HG02588 (cell line): ENCODE data around the gene DDX17.

Experiments
- ATAC-seq: cut with Tn5 transposase; IDR thresholded peaks from one replicate; pipeline ENCODE4 v1.9.1; 2021; ENCODE audit warnings: mild to moderate bottlenecking, moderate library complexity; ENCODE audit not compliant: unreplicated experiment

DDX17 gene

DNA sequence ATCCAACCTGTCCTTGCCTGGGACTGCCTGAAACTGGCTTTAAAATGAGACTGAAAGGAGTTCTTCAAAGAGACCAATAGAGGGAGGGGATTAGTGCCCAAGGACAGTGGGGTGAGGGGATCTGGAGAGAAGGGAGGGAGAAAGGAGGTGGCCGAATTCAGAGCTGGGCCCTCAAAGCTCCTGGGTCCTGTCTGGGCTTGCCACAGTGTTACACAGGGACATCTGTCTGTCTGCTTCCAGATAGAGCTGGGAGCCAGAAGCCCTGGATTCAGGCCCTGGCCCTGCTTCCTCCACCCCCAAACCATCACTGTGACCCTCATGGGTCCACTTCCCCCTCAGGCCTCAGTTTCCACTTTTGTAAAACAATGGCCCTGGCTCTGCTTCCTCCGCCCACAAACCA lies 54.7 kb downstream of the DDX17 start:
- ATAC-seq: no peak

DNA sequence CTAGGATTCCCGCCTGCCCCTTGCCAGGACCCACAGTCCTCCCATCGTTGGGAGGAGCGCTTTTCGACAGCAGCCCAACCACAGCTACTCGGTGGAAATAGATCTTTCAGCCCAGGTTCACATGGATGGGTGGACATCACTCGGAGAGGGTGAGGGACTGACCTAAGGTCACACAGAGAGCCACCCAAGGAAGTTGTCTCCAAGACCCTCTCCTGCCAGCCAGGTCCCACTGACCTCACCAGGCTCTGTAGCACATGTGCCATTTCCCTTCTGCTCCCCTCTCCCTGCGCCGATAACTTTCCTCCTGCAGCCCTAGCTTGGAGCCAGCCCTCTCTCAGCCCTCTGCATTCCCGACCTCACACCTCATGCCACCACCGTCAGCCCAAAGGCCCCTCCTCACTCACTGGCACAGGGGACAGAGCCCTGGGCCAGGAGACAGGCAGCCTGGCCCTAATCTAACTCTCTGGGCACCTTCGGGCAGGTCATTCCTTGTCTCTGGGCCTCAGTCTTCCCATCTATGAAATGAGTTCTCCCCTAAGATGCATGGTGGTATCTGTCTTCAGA lies 55.8 kb downstream of the DDX17 start:
- no peak for ATAC-seq

DNA sequence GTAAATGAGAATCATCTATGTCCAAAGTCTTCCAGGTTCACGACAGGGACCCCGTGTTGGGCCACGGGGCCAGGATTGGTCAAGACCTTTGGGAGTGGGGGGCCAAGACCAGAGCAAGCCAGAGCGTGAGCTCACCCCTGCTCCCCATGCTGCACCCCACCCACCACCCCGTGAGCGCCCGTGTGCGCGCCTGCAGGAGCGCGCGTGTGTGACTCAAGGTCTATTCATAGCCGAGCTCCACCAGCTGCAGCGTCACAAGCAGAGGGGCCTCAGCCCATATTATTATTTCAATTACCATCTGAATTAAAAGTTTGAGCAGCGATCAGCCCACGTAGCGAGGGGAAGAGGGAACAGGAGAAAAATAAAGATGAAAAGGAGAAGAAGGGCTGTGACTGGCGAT lies 56.3 kb downstream of the DDX17 start:
- no peak for ATAC-seq

DNA sequence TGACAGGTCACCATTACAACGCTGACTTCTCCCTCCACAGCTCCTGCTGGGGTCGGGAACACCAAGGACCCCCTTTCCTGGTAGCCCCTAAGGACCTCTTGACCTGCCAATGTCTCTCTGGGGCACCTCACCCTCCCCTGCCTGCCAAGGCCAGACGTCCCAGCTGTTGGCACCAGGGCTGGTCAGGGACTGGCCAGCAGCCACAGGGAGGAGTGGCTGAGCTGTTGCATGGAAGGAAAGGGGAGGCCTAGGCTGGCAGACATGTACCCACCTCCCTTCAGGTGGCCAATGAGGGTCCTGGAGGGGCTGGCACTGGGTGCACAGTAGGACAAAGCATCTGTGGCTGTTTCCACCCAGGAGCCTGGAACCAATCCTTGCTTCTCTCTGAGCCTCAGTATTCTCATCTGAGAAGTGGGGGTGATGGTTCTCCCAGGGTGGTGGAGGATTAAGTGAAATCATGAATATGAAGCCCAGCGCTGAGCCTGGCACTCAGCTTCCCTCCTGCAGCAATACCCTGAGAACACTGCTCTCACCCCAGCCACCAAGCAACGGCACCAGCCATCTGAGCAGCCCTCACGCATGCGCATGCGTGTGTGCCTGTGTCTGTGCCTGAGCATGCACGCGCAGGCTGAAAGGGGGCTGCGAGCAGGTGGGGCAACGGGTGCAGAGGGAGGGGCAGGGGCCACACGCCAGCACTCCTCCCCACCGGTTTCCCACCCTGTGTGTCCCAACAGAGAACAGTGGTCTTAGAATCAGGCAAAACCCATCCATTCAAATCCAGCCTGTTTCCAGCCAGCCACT lies 57.0 kb downstream of the DDX17 start:
- no peak for ATAC-seq

DNA sequence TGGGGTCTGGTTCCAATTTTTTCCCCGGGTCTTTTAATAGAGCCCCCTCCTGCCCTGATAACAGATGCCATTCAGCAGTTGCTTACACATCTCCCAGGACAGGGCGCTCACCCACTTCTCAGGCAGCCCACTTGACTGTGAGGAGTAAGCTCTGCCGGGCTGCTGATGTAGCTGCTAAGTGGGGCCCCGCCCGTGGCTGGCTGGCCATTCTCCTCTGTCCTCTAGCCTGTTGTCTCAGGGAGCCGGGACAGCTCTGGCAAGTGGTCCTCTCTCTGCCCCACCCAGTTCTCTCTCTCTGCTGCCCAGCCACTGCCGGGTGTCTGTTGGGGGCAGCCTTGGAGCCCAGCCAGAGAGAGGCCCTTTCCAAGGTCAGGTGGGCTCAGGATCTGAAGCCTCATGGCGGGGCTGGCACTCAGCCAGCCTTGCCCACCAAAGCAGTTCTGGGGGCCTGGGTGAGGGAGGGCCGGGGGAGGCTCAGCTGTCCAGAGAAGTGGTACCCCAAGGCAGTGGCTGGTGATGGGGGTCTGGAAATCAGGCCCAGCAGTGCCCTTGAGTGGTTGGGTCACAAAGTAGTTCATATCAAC lies 60.0 kb downstream of the DDX17 start:
- no peak for ATAC-seq

DNA sequence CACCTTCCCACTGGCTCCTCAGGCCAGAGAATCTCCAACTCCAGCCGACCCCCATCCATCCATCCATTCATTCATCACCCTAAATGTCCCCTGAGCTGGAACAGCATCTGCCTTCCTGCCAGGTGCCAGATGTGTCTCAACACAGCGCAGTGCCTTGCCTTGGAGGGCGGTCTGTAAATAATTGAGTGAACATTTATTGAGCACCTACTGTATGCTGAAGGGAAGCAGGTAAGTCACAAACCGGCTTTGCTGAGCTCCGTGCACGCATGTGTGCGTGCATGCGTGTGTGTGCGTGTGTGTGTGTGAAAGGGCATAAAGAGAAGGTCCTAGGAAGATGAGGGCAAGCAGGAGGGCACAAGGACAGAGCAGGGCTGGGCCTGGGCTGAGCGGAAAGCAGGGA lies 61.3 kb downstream of the DDX17 start:
- ATAC-seq: no peak

DNA sequence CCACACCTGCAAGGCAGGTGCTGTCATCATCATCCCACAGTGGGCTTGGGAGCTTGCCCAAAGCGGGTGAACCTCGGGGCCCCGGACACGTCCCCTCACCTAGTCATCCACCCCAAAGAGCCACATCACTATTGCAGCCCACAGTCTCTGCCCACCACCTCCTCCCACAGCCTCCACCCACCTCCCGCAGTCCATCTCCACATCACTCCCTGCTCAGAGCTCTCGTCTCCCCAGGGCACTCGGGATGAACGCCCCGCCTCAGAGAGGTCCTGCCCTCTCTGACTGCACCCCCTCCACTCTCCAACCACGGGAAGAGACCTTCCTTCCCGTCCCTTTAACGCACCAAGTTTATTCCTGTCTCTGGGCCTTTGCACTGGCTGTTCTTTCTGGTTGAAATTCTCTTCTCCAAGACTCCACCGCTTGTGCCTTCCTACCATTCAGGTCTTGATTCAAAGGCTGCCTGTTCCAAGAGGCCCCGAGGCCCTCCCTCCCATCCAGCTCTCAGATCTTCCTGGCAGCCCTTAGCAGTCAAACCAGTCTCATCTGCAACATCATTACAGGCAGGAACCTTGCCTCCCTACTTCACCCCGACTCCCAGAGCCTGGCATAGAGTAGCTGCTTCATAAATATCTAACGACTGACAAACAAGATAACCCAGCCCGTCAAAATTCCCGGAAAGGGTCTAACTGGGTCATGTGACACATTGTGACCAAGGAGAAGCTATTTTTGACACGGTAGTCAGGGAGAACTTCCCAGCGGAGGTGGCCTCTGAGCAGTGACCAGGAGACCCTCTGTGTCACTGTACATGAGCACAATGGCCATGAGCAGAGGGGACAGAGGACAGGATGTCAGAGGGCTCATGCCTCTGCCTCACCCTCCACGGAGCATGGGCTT lies 62.2 kb downstream of the DDX17 start:
- ATAC-seq: no peak

DNA sequence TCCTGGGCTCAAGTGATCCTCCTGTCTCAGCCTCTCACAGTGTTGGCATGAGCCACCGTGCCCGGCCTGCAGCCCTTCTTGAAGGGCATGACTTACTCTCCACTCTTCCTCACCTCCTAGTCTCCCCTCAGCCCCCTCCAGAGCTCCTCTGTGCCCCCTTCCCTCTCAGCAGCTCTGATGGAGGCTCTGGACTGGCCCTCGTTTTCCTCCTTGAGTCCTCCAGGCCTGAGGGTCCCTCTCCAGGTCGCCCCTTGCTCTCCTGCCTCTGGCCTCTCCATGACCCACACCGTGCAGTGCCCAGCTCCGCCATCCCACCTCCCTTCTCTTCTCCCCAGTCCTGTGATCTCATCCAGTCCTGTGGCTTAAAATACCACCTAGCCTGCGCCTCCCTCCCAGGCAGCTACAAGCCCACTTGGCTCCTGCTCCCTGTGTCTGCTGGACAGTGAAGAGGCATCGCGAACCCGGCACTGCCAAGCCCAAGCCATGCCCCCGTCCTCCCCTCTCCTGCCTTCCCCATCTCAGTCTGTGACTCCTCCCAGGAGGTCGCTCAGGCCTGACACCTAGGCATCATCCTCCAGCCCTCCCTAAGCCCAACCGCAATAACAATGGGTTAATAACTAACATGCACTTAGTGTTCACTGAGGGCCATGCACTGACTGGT lies 63.0 kb downstream of the DDX17 start:
- no peak for ATAC-seq

DNA sequence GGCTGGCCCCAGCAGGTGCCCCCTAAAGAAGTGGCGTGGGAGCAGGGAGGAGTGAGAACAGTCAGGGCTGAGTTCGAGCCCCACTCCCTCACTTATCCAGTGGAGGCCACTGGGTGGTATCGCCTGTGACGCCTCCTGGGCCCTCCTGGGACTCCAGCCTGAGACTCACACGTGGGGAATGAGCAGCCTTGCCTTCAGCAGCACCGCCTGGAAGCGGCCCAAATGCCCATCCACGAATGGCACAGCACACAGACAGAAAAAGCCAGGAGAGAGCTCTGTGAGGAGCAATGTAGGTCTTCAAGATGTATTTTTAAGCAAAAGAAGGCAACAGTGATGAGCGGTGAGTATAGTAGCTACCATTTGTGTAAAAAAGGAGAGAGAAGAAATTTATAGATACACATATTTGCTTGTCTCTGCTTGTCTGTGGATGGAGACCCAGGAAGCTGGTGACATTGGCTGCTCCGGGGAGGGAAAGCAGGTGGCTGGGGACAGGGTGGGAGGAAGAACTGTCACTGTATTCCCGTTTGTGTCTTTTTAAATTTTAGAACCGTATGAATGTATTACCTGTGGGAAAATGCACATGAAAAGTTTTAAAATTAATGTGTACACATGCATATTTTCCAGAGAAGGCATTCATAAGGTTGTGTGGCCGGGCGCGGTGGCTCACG lies 64.4 kb downstream of the DDX17 start:
- no peak for ATAC-seq

DNA sequence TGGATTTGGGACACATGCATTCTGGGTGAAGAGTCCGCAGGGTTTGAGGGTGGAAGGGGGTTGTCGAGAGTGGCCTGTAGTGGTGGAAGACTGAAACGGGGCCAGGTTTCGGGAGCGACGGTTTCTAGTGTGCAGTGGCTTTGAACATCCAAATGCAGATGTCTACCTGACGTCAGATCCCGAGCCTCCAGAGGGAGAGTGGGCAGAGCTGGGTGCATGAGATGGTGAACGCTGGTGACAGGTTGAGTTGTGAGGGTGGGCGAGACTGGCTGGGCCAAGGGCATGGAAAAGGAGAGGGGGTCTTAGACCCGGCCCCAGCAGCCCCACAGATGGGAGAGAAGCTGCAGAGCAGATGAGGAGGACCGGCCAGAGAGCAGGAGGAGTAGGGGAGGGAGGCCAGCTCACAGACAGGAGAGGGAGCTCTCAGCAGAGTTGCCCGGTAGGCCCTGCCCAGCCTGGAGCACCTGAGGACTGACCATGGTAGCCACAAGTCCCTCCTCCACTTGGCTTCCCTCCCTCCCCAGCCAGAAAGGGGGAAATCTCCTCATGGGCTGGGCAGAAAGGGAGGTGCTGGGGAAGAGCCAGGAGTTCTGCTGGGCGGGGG lies 65.3 kb downstream of the DDX17 start:
- no peak for ATAC-seq

DNA sequence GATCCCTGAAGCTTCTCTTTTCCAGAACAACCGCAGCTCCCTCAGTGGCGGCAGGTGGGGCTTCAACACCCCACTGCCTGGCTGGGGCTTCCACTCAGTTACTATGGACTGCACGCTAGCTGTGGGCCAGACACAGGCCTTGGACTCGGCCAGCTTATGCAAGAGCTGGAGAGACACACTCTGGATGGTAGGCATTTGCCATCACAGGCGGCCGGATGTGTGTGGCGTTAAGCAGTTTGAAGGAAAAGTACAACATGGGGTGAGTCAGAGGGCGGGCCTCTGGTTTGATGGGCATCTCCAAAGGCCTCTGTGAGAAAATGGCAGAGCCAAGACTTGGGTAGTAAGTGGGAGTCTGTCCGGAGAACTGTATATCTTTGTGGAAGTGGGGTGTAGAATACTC lies 68.7 kb downstream of the DDX17 start:
- ATAC-seq: no peak

DNA sequence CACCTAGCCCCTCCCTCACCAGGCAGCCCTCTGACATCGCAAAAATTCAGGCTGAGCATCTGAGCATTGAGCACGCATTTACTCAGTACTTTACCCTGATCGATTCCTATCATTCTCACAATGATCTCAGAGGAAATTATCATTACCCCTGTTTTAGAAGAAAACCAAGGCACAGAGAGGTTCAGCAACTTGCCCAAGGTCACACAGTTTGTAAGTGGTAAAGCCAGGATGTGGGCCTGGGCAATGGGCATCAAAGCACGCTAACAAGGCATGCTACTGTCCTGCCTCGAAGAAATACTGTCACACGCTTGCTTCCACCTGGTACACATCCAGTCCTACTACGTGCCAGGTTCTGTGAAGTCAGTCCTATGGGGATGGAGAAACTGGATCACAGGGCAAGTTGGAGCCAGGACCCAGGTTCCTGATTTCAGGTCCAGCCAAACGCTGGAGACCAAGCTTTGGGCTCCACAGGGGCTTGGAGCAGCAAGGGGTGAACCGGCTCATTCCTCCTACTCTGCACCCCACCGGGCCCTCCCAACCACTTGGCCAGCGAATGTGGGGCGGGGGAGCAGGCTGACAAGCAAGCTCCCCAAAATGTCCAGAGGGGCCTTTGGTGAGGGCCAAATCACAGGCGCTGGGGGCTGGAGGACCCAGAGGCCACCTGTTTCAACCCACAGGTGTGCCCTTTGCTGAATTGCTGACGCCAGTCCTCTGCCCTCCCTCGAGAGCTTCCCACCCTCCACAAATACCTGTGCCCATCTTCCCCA lies 69.3 kb downstream of the DDX17 start:
- no peak for ATAC-seq

DNA sequence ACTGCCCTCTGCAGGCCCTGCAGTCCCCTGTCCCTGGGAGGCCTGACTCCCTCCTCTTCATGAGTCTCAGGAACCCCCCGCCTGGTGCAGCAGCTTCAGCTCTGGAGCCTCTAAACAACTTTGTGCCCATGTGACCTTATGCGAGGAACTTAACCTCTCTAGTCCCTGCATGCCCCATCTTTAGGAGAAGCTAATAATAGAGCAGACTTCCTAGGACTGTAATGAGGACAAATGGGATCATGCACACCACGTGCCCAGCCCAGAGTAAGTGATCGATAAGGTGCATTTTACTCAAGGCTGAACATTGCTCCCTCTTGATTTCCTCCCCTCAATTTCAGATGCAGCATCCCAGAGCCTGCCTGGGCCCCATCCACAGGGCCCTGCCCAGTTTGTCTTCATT lies 70.1 kb downstream of the DDX17 start:
- no peak for ATAC-seq

DNA sequence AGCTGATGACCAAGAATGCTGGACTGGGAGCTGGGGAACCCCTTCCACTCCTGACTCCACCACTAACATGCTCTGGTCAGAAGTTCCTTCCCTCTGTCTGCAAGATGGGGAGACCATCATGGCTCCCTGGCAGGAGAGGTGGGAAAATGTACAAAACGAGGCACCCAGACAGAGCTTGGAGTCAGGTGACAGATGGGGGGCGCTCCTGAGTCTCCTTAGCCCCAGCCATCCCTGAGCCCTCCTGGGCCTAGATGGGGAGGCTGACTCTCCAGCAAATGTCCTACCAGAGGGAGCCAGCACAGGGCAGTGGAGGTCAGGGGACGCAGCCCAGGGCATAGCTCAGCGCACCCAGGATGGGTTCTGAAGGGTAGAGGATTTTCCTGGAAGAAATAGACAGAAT lies 71.1 kb downstream of the DDX17 start:
- ATAC-seq: no peak

DNA sequence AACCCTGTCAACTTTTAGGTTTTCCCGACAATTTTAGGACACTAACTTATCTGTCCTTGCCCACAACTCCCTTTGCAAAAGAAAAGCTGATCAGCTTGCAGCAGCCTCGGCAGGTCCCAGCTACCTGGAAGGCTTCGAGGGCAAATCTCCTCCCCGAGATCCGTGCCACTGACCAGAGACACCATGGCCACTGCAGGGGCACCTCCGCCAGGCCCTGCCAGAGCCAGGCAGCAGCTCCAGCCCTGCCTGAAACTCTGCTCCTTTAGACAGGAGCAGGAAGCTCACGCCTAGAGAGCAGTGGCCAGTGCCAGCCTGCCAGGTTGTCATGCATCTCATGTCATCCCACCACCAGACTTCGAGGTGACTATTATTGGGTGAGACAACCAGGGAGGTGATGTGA lies 72.2 kb downstream of the DDX17 start:
- no peak for ATAC-seq
